ENCODE data around the gene AGBL3.

Gene AGBL3

DNA sequence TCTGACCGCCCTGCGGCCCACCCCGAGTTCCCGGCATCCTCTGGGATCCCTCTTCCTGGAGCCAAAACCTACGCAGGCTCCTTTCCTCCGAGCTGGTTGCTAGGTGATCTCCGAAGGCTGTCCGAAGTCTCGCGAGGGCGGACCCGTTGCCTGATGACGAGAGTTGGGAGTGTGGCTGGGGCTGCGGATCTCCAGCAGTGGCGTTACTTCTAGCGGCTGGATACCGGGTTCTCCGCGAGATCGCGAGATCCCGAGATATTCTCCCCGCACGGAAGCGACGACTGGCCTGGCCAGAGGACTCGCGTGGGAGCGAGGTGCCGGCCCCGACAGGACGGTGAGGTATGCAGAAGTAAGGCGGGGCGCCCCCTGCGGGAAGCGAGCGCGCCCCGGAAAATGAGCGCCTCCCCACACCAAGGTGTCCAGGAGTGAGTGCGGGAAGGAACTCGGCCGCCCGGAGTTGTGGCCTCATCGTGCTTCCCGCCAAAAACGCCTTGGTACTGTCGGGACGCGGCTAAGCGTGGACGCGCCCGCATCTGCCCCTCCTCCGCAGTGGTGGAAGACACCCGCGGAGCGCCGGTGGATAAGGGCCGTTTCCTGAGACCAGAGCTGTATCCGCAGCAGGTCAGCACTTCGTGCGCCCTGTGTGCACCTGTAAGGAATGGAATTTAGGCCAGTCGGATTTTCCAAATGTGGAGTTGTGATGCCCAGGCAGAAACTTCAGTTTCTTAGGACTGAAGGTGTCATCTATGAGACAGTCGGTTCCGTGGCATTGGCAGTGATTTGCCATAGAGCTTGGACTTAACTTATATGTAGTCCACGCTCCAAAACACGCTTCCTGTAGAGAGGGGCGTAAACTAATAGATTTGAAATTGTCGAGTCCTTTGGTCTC is at the start of gene AGBL3:
Gene AGBL3 (plus strand): TSS at position 146 of the 889 bp plus-strand sequence. CDS start 1,426 bp downstream, outside the sequence.
- peak; percentile 89 to 93 for DNase-seq
- no peak for TF ChIP-seq GATA1 (IDR thresholded peaks at IDR 0.05; ENCODE audit: low read depth, low read length)
- peak; percentile 60 for TF ChIP-seq POLR2A (IDR thresholded peaks at IDR 0.05; ENCODE audit: low read length)

DNA sequence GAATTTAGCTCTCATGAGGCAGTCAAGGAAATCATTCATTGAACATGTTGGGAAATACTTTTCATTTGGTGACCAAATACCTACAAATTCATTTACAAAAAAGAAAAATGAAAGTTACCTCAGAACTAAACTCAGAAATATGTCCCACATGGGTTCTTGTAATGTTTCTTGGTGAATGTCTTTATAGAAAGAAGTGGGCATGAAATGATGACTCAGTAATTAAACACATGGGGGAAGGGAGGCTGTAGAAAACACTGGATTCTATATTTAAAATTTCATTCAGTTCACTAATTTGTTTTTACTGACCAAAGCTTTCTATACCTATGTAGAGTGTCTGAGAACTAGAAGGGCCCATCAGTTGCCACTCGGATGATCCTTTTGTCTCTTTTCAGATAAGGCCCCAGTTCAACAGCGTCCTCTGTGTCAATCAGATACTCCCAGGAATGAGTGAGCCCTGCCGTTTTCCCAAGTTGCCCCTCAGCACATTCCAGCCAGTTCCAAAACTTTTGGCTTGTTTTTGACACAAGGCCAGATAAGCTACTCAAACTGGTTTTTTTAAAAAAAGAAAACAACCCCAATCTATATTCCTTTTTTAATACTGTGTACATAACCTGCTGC is 49.3 kb upstream of the AGBL3 start:
- no peak for DNase-seq
- TF ChIP-seq POLR2A (IDR thresholded peaks at IDR 0.05; ENCODE audit: low read length): no peak
- no peak for TF ChIP-seq GATA1 (IDR thresholded peaks at IDR 0.05; ENCODE audit: low read depth, low read length)

DNA sequence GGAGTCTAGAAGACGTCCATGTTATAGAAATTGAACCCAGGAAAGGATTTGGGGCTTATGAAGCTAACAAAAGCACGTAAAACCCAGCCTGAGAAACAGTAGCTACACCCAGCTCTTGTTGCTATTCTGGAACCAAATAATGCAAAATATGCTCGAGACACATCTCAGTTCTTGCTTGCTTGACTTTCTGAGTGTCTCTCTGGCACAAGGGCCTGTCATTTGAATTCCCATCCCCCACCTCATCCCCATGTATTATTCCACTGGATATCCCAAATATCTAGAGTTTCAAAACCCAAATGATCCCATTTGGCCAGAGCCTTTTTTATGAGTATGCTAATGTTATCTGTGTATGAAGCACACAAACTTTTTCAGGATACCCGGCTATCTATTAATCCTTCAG is 48.2 kb upstream of the AGBL3 start:
- DNase-seq: no peak
- no peak for TF ChIP-seq POLR2A (IDR thresholded peaks at IDR 0.05; ENCODE audit: low read length)
- TF ChIP-seq GATA1 (IDR thresholded peaks at IDR 0.05; ENCODE audit: low read depth, low read length): no peak

DNA sequence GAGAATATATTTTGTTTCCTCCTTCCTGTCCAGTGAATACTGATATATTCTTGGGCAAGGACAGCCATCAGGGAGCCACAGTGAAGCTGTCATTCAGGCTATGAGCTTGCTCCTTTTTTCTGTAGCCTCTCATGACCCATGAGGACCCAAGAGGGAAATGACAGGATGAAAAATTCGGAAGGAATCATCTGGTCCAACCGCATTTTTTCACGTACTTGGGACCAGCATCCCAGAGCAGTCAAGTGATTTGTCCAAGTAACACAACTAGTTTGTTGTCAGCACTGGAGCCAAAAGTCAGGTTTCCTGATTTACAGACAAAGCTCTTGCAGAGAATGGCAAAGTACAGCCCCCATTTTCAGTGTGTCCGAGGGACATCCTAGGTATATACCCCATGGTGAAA is 47.2 kb upstream of the AGBL3 start:
- TF ChIP-seq GATA1 (IDR thresholded peaks at IDR 0.05; ENCODE audit: low read depth, low read length) (no peak), POLR2A (IDR thresholded peaks at IDR 0.05; ENCODE audit: low read length) (no peak)
- no peak for DNase-seq

DNA sequence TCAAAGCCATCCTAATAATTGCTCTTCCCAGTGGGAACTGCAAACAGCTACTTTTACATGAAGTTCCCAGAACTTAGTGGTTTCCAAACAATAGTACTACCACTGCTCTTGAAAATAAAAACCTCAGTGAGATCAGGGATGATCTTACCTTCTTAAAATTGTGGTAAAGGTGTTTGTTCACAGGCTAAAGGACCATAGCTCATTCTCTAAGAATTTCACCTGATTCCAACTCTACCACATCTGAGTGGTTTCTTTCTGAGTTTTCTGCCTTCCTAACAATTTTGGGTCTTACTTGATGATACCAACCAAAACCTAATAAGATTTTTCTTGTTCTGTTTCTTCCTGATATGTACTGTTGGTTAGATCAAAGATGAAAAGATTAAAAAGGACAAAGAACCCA is 45.6 kb upstream of the AGBL3 start:
- no peak for TF ChIP-seq POLR2A (IDR thresholded peaks at IDR 0.05; ENCODE audit: low read length)
- no peak for TF ChIP-seq GATA1 (IDR thresholded peaks at IDR 0.05; ENCODE audit: low read depth, low read length)
- DNase-seq: no peak

DNA sequence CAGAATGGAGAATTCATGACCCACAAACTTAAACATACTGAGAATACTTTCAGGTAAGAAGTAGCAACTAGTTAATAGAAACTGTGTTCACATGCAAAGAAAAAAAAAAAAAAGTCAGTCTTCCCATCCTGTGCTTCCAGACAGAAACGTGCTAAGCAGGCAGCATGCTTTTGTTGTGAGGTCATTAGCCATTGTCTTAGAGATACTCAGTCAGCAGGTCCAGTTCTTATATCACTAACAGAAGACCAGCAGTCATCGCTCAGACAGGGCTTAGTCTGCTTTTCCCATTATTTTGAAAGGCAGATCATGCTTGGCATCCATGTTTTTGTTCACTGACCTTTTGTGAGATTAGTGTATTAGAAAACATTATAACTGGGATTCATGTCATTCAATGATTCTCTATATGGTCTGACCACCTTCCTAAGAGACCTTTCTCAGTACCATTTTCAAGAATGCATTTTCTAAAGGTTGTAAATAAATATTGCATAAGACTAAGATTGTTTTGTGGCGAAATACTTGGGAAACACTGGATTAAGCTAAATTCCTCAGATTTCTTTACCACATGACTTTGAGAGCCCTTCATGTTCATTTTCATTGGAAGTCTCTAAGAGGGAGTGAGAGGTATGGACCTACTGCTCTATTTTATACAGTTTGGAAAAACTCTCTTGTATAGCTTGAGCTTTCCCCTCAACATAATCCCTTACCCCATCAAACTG is 45.0 kb upstream of the AGBL3 start:
- DNase-seq: no peak
- no peak for TF ChIP-seq GATA1 (IDR thresholded peaks at IDR 0.05; ENCODE audit: low read depth, low read length)
- TF ChIP-seq POLR2A (IDR thresholded peaks at IDR 0.05; ENCODE audit: low read length): no peak

DNA sequence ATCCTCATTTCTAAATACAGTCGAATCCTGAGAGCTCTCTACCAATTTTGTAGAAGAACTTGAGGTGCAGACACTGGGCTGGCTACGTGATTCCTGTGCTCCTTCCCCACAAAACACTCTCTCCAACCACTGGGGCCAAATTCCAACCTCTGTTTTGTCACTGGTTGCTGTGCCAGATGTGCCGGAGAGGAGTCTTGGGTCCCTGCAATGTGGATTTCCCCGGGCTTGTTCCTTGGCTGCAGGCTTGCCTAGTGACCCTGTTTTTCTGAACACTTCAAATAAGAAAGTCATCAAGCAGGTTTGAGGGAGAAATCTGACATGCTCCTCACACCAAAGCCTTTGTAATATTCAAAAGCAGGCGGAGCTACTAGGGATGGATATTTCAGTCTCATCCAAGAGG is 44.4 kb upstream of the AGBL3 start:
- DNase-seq: no peak
- TF ChIP-seq GATA1 (IDR thresholded peaks at IDR 0.05; ENCODE audit: low read depth, low read length): no peak
- TF ChIP-seq POLR2A (IDR thresholded peaks at IDR 0.05; ENCODE audit: low read length): no peak

DNA sequence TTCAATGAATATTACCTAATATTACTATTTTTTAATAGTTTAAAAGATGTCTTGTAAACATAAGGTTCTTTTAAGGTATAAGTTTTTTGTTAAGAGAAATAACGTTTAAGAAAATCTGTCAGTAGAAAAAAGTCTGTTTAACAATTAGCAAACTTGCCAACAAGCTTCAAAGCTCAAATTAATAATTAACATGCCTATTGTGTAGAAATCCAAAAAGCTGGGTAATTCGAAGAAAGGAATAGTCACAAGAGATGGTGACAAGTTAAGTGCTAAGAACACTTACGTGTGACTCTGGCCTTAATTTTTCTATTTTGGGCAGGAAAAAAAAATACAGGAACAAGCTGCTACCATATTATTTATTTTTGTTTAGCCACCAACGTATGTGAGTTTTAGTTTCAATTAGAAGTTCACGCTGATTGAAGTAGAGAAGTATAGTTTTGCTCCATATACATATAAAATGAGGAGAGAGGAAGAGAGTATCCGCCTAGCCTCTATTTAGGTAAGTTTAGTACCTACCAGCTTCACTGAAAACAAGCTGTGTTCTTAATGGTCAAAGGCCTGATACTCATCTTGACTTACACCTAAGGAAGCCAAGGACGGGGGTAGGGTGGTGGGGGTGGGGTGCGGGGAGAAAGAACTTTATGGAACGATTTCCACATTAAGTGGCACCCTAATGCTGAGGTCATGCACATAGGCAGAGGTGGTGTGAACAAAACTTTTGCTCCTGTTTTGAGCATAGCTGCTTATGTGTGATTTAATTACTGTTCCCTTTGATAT is 43.4 kb upstream of the AGBL3 start:
- DNase-seq: no peak
- TF ChIP-seq POLR2A (IDR thresholded peaks at IDR 0.05; ENCODE audit: low read length) (no peak), GATA1 (IDR thresholded peaks at IDR 0.05; ENCODE audit: low read depth, low read length) (no peak)

DNA sequence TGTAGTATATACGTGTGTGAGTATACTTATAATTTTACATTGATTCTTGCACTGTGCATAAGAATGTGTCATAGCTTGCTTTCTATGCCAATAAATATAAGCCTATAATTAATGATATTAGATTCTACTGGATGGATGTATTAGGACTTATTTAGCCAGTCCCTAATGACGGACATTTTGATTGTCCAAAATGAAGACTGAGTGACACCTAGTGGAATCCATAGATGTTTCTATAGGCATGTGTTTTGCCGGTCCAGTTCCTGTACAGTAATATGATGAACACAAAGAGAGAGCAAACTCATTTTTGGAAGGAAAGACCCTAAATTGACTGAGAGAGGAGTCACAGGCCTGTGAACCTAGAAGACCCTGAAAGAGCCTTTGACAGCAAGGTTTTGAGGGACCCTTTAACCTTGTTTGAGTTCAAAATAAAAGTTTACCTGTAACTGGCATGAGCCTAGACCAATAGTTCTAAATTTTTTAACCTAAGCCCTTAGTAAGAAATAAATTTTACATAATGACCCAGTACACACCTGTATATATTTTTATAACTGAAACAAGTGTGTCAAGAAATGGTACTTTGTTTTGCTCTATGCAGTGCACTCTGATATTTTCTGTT is 42.4 kb upstream of the AGBL3 start:
- TF ChIP-seq POLR2A (IDR thresholded peaks at IDR 0.05; ENCODE audit: low read length): no peak
- TF ChIP-seq GATA1 (IDR thresholded peaks at IDR 0.05; ENCODE audit: low read depth, low read length): no peak
- peak; percentile 43 to 56 for DNase-seq

DNA sequence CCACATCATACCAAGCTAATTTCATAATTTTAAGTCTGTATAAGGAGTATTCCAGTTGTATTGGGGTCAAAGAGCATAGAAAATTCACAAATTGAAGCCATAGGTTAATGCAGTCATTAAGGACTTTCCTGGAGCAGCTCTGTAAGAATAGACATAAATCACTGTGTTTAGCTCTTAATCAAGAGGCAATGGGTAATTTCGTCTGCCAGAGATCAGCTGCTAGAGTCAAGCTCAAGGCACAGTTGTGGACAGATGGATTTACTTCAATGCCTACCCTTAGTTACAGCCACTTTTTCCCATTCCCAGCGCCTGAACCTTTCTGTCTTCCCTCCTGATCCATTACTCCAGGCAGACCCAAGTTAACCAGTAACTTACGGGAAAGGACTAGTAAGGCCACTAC is 40.6 kb upstream of the AGBL3 start:
- no peak for DNase-seq
- TF ChIP-seq GATA1 (IDR thresholded peaks at IDR 0.05; ENCODE audit: low read depth, low read length) (no peak), POLR2A (IDR thresholded peaks at IDR 0.05; ENCODE audit: low read length) (no peak)

DNA sequence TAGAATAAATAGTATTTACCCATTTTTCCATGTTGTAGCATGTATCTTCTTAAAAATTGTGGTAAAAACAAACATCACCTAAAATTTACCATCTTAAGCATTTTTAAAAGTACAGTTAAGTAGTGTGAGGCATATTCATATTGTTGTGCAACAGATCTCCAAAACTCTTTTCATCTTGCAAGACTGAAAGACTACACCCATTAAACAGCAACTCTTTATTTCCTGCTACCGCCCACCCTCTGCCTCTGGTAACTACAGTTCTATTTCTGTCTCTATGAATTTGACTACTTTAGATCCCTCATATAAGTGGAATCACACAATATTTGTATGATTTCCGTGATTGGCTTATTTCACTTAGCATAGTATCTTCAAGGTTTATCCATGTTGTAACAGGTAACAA is 40.0 kb upstream of the AGBL3 start:
- TF ChIP-seq GATA1 (IDR thresholded peaks at IDR 0.05; ENCODE audit: low read depth, low read length): no peak
- TF ChIP-seq POLR2A (IDR thresholded peaks at IDR 0.05; ENCODE audit: low read length): no peak
- DNase-seq: no peak

DNA sequence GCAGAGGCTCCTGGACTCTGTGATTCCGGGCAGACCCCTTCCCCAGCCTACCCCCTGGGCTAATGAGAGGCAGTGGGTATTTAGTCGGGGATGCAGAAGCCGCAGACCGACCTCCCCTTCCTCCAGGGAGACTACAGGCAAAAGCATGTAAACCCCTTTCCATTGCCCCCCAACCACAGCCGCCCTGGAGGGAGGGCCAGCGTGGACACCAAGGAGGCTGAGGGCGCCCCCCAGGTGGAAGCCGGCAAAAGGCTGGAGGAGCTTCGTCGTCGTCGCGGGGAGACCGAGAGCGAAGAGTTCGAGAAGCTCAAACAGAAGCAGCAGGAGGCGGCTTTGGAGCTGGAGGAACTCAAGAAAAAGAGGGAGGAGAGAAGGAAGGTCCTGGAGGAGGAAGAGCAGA is 39.0 kb upstream of the AGBL3 start:
- no peak for TF ChIP-seq POLR2A (IDR thresholded peaks at IDR 0.05; ENCODE audit: low read length)
- no peak for TF ChIP-seq GATA1 (IDR thresholded peaks at IDR 0.05; ENCODE audit: low read depth, low read length)

DNA sequence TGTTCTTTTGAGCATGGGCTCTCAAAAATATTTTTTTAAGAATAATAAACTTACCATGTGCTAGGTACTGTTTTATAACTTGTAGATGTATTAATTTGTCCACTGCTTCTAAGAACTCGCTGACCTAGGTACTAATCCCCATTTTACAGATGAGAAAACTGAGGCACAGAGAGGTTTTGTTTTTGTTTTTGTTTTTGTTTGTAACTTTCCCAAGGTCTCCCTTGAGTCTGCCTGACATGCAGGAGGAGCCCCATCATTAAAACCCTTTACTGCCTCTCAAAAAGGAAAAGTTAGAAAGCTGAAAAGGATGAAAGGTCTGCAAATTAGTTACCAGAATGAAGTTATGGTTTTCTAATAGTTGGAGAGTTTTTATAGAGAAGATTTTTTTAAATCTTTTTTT is 38.5 kb upstream of the AGBL3 start:
- TF ChIP-seq POLR2A (IDR thresholded peaks at IDR 0.05; ENCODE audit: low read length) (no peak), GATA1 (IDR thresholded peaks at IDR 0.05; ENCODE audit: low read depth, low read length) (no peak)
- no peak for DNase-seq

More for the DNA sequence above, 39.0 kb upstream of the AGBL3 start:
- no peak for DNase-seq
